ENCODE measurements around the gene ATG7.

GRCh38 chr3:11307830-11308432 is 35.7 kb downstream of the ATG7 start:
- no peak for TF ChIP-seq CTCF (IDR thresholded peaks at IDR 0.05; ENCODE audit: low read length)
- TF ChIP-seq EZH2 (optimal IDR thresholded peaks at IDR 0.05; ENCODE audit: low read depth, low read length): no peak

All from MM.1S (cell line).